ENCODE results near the gene APMAP. TPM values are rescaled to one million over a fixed set of nuclear protein-coding genes. Genes with fewer than 3 reads are reported as not detected.

Gene APMAP
- total and polyA plus RNA-seq, 9 of the 15 experiments (the other 6 are each of a cell fraction or from before 2014, with no cell fraction given): 6.7 to 18.2 (median 14.4) TPM

DNA sequence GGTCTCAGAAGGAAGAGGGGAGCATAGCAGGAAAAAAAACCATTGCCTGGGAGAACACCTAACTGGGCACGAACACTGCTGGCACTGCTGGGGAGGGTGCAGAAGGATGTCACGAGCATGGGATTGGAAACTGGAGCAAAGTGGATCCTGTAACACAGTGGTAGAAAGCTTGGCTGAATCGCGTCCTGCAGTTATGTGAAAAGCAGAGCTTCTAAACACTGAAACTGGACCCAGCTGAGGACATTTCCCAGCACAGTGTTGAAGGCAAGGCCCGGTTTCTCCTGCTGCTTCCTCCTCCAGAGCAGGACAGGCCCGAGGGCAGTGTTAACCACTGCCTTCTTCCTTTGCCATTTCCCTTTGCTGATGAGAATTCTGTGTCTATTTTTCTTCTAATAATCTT lies 6.7 kb downstream of the APMAP start (continued):
- TF ChIP-seq, protein P1, sequence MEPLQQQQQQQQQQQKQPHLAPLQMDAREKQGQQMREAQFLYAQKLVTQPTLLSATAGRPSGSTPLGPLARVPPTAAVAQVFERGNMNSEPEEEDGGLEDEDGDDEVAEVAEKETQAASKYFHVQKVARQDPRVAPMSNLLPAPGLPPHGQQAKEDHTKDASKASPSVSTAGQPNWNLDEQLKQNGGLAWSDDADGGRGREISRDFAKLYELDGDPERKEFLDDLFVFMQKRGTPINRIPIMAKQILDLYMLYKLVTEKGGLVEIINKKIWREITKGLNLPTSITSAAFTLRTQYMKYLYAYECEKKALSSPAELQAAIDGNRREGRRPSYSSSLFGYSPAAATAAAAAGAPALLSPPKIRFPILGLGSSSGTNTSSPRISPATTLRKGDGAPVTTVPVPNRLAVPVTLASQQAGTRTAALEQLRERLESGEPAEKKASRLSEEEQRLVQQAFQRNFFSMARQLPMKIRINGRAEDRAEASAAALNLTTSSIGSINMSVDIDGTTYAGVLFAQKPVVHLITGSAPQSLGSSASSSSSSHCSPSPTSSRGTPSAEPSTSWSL (CRISPR knock-in tag; IDR thresholded peaks at IDR 0.05; ENCODE audit: borderline replicate concordance): no peak
- TF ChIP-seq SIX5 (IDR thresholded peaks at IDR 0.05; ENCODE audit: borderline replicate concordance in 1 of 2, insufficient read depth in 1 of 2, low read depth in 1 of 2, low read length in 2 of 2): no peak
- no peak for TF ChIP-seq IRF2 (CRISPR knock-in tag; IDR thresholded peaks at IDR 0.05)
- TF ChIP-seq NFXL1 (CRISPR knock-in tag; IDR thresholded peaks at IDR 0.05): no peak
- no peak for TF ChIP-seq TARDBP (IDR thresholded peaks at IDR 0.05)
- TF ChIP-seq PHF20 (IDR thresholded peaks at IDR 0.05; ENCODE audit: partially characterized antibody): no peak
- TF ChIP-seq CEBPZ (IDR thresholded peaks at IDR 0.05; ENCODE audit: borderline replicate concordance, low read depth, low read length): no peak

Data from K562 (cell line).